IPS-18a (cell line): Measurements from ENCODE around the gene ZNF385B.

ENCODE experiments used
- H3K27ac ChIP-seq: one replicate; pipeline ENCODE4 v1.5.1; 2013; ENCODE audit warnings: low read length
- H3K27me3 ChIP-seq: one replicate; pipeline ENCODE4 v1.6.1; 2013; ENCODE audit warnings: mild to moderate bottlenecking, low read length; ENCODE audit not compliant: control insufficient read depth, insufficient read depth
- H3K36me3 ChIP-seq: one replicate; pipeline ENCODE4 v1.6.1; 2013; ENCODE audit warnings: low read depth, low read length; ENCODE audit not compliant: control insufficient read depth
- H3K4me1 ChIP-seq: one replicate; pipeline ENCODE4 v1.6.1; 2013; ENCODE audit warnings: low read depth, low read length; ENCODE audit not compliant: control insufficient read depth
- H3K4me3 ChIP-seq: one replicate; pipeline ENCODE4 v1.5.1; 2013; ENCODE audit warnings: low read length
- H3K9ac ChIP-seq: one replicate; pipeline ENCODE4 v1.6.1; 2013; ENCODE audit warnings: mild to moderate bottlenecking, low read length, moderate library complexity
- H3K9me3 ChIP-seq: one replicate; pipeline ENCODE4 v1.6.1; 2013; ENCODE audit warnings: low read depth, low read length; ENCODE audit not compliant: control insufficient read depth

Gene ZNF385B

DNA sequence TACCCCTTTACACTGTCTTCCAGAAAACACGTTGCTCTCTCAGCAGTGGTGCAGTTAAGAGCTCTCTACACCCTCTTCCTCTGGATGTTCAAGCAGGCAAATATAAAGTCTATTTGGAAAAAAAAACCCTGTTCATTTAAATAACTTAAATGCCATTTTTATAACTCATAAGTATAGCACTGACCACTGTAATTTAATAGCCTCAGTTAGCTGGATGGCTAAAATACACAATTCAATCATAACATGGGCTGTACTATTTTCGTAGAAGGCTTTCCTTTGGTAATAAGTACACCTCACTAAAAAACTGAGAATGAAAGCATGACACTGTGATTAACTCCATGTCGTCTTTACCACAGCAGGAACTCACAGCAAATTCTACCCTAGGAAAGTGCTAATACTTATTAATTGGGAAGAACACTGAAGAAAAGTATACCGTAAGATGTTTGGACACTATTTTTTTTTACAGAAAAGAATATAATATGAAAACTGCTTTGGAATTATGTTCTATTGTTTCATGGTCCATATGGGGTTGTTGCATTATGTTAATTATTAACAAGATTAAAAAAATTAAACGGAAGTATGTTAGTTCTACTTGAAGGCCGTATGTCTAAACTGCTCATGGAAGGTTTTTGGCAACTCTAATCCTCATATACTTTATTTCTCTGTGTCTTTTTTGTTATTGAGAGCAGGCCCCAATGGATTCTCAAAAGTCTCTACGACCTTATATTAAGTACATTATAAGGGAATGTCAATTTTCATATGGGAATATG is 269.1 kb downstream of the ZNF385B start:
- no peak overlapping the region for H3K9ac ChIP-seq

DNA sequence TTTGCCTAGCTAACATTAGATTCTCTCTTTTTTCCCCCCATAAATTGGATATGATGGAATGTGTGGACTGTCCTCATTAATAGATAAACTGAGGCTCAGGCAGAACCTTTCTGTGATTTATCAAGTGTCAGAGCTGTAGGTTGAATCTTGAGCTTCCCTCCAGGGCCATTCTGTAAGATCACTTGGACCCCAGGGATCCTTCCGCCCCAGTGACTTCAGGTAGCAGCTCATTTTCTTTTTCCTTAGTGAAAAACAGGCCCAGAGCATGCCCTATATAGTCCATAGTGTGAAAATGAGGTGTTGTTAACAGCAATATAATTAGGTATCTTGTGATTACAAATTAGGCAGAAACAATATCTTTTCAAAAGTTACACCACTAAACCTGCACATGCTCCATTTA is 269.7 kb downstream of the ZNF385B start:
- Histone ChIP-seq H3K9me3 (no peaks in the 10 kb centered on the region), H3K27me3 (no peaks in the 10 kb centered on the region), H3K4me3 (no peak overlapping the region), H3K36me3 (no peaks in the 10 kb centered on the region), H3K27ac (no peak overlapping the region), H3K4me1 (peaks cover 8% of the 10 kb centered on the region), H3K9ac (no peak overlapping the region)

More for the DNA sequence above, 269.1 kb downstream of the ZNF385B start:
- Histone ChIP-seq H3K4me3 (no peak overlapping the region), H3K36me3 (no peaks in the 10 kb centered on the region), H3K27ac (no peak overlapping the region), H3K9me3 (no peaks in the 10 kb centered on the region), H3K4me1 (peaks cover 8% of the 10 kb centered on the region), H3K27me3 (no peaks in the 10 kb centered on the region)

DNA sequence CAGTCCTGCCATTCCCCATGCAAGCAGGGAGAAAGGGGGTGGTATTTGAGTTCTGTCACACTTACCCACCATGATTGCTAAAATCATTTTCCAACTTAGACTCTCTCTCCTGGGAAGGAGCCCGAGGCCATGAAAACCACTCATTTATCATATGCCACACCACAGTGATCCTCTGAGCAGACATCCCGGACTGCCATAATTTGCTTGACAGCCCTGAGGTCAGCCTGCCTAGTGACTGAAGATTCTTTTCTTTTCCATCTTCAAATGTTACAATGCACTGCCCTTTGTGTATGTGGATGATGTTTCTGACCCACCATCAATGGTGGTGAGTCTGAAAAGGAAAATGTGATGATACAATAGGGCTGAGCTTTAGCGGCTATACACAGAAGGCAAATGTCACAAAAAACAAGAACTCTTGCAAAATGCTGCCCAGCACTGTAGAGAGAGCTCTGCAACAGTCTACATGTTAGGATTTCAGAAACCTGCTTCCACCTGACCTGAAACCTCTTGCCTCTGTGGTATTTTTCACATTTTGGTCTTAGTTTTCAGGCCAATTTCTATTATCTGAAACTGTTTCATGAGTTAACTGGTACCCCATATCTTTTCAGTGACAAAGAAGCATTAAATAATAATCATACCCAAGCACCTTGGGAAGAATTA is 272.8 kb downstream of the ZNF385B start:
- H3K27ac ChIP-seq: no peak overlapping the region
- H3K4me3 ChIP-seq: no peak overlapping the region
- H3K4me1 ChIP-seq: peaks cover 8% of the 10 kb centered on the region
- no peaks in the 10 kb centered on the region for H3K36me3 ChIP-seq
- no peaks in the 10 kb centered on the region for H3K27me3 ChIP-seq
- no peaks in the 10 kb centered on the region for H3K9me3 ChIP-seq
- no peak overlapping the region for H3K9ac ChIP-seq

GRCh38 chr2:179584760-179585159 is 276.7 kb downstream of the ZNF385B start:
- H3K27me3 ChIP-seq: no peaks in the 10 kb centered on the region
- no peaks in the 10 kb centered on the region for H3K36me3 ChIP-seq
- no peaks in the 10 kb centered on the region for H3K4me1 ChIP-seq

DNA sequence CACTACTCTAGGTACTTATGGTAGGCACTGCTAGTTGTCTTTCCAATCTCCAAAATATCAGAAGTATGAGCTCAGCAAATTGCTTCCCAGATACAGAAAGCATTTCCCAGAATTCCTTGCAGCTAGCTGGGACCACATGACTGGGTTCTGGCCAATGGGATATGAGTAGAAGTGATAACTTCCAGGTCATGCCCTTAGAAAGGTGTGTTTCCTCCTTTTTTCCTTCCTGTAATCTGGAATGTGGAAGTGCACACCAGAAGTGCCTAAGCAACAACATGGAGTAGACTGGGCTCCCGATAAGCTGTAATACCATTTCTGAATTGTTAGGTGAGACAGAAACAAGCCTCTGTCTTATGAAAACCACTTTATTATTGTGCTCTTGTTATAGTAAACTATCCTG is 279.8 kb downstream of the ZNF385B start:
- Histone ChIP-seq H3K36me3 (no peaks in the 10 kb centered on the region), H3K9ac (no peak overlapping the region), H3K9me3 (no peaks in the 10 kb centered on the region), H3K4me3 (no peak overlapping the region), H3K4me1 (no peaks in the 10 kb centered on the region), H3K27ac (no peak overlapping the region), H3K27me3 (no peaks in the 10 kb centered on the region)

More at GRCh38 chr2:179584760-179585159, 276.7 kb downstream of the ZNF385B start:
- Histone ChIP-seq H3K27ac (no peak overlapping the region), H3K4me3 (no peak overlapping the region), H3K9ac (no peak overlapping the region), H3K9me3 (no peaks in the 10 kb centered on the region)

DNA sequence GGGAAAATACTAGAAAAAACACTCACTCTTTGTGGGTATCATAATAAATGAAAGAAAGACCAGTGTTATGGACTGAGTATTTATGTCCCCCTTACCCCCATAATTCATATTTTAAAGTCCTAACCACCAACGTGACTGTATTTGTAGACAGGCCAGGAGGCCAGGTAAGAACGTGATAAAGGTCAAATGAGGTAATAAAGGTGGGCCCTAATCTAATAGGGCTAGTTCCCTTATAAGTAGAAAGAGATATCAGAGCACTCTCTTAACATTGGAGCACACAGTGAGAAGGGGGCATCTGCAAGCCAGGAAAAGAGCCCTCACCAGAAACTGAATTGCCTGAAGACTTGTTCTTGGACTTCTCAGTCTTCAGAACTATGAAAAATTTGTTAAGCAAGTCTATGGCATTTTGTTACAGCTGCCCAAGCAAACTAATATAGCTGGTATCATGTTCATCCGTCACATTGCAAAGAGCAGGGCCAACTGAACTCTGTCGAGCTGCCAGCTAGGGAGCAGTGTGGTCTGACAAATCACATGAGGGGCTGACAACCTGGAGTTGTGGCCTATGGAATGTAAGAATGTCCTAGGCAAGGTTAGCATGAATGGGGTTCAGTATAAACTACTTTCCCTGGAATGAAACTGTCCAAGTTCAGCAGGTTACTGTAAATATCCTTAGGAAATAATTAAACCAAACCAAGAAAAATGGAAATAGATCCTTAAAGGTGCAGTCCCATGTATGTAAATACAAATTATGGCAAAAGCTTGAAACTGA is 280.9 kb downstream of the ZNF385B start:
- H3K4me1 ChIP-seq: no peaks in the 10 kb centered on the region
- no peak overlapping the region for H3K9ac ChIP-seq
- no peaks in the 10 kb centered on the region for H3K36me3 ChIP-seq

GRCh38 chr2:179579800-179580199 is 281.6 kb downstream of the ZNF385B start:
- no peaks in the 10 kb centered on the region for H3K36me3 ChIP-seq
- H3K4me3 ChIP-seq: no peak overlapping the region
- H3K27me3 ChIP-seq: no peaks in the 10 kb centered on the region
- H3K4me1 ChIP-seq: no peaks in the 10 kb centered on the region
- no peaks in the 10 kb centered on the region for H3K9me3 ChIP-seq
- no peak overlapping the region for H3K9ac ChIP-seq
- no peak overlapping the region for H3K27ac ChIP-seq

More for the DNA sequence above, 280.9 kb downstream of the ZNF385B start:
- Histone ChIP-seq H3K4me3 (no peak overlapping the region), H3K9me3 (no peaks in the 10 kb centered on the region), H3K27me3 (no peaks in the 10 kb centered on the region), H3K27ac (no peak overlapping the region)

GRCh38 chr2:179578171-179578916 is 283.1 kb downstream of the ZNF385B start:
- Histone ChIP-seq H3K36me3 (no peaks in the 10 kb centered on the region), H3K27me3 (no peaks in the 10 kb centered on the region), H3K4me1 (no peaks in the 10 kb centered on the region), H3K9ac (no peak overlapping the region), H3K4me3 (no peak overlapping the region), H3K9me3 (no peaks in the 10 kb centered on the region), H3K27ac (no peak overlapping the region)

DNA sequence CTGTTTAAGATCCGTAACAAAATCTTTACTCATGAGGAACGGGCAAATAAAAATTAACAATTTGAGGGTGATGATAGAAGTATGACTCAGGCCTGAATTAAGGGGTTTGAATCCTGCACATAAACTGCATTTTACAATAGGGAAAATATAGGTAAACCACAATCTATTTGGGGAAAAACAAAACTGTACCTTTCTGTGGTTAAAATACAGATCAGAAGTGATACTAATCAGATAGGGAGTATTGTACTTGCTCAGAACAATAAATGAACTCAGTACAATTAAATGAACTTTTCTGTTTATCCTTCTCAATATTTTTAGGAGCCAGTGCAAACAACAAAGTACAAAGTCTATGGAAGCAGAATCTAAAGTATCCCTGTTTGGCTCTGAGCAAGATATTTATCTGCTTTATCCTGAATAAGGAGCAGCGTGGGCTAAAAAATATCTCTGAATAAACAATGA is 287.3 kb downstream of the ZNF385B start:
- Histone ChIP-seq H3K4me3 (no peak overlapping the region), H3K27me3 (no peaks in the 10 kb centered on the region), H3K27ac (no peak overlapping the region)

DNA sequence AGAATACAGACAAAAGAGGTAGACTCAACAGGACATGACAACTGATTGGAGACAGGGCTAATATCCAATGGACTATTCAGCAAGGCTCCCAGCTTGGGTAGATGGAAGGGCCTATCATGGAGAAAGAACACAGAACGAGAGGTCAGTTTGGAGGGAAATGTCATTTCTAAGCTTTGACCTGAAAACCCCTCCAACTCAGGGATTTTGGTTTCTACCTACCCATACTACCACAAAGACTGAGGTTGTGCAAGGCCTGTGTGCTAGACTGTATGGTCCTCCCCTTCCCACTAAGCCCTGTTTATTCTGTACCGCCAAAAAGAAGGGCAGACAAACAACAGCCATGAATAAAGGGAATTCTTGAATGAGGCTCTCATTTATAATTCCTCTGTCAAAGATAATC is 288.9 kb downstream of the ZNF385B start:
- H3K4me3 ChIP-seq: no peak overlapping the region
- H3K27me3 ChIP-seq: no peaks in the 10 kb centered on the region
- no peaks in the 10 kb centered on the region for H3K4me1 ChIP-seq
- H3K9ac ChIP-seq: no peak overlapping the region
- H3K36me3 ChIP-seq: no peaks in the 10 kb centered on the region
- H3K9me3 ChIP-seq: no peaks in the 10 kb centered on the region
- H3K27ac ChIP-seq: no peak overlapping the region

More for the DNA sequence above, 287.3 kb downstream of the ZNF385B start:
- Histone ChIP-seq H3K9me3 (no peaks in the 10 kb centered on the region), H3K36me3 (no peaks in the 10 kb centered on the region), H3K4me1 (no peaks in the 10 kb centered on the region), H3K9ac (no peak overlapping the region)

DNA sequence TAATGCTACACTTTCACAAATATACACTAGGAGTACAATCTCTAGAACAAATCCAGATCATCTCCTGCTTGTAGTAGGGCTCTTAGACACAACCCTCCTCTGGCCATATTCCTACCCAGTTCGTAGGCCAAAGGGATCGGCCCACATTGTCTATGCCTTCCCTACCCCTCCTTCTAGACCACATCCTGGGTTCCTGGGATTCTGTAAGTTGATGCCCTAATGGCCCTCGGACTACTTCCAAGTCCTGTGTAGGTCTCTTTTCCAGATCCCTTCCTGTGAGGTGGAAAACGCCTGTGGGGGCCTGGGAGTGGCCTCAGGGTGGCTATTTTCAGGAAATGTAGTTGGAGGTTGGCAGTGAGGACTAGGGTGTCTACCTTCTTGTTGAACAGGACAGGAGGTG is 289.7 kb downstream of the ZNF385B start:
- Histone ChIP-seq H3K9me3 (no peaks in the 10 kb centered on the region), H3K4me3 (no peak overlapping the region), H3K9ac (no peak overlapping the region), H3K27ac (no peak overlapping the region), H3K4me1 (no peaks in the 10 kb centered on the region), H3K27me3 (no peaks in the 10 kb centered on the region), H3K36me3 (no peaks in the 10 kb centered on the region)
